A549 (cell line): ENCODE data around the gene CEP44.

Source experiments
- JUNB ChIP-seq: fragments of >200 bp; sonication (Bioruptor Twin); formaldehyde crosslinking; IDR thresholded peaks from 2 replicates; pipeline ENCODE4 v1.6.1; 2016
- TF ChIP-seq, protein P1 (sequence below): fragments of 450-650 bp; IDR thresholded peaks from 2 replicates; pipeline ENCODE4 v1.6.1; 2014; ENCODE audit warnings: antibody characterized with exemption
- TF ChIP-seq, protein P2 (sequence below): fragments of >200 bp; sonication (Bioruptor Twin); formaldehyde crosslinking; IDR thresholded peaks from 3 replicates; pipeline ENCODE4 v1.5.1; 2016

DNA sequence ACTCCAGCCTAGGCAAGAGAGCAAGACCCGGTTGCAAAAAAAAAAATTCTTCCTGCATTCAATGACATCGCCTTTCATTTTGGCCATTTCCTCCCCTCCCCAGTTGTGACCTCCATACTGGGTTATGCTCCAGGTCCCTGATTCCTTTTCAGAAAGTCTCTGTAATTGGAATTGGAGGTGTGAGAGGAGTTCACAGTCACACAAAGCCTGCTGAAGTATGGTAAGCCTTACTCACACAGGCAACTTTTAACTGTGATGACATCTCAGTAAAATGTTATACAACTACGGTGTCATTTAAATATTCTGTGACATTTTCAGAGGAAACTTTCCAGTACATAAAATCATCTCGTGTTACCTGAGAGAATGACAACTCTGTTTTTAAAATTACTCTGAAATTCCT is 73.6 kb downstream of the CEP44 start:
- TF ChIP-seq, protein P1, sequence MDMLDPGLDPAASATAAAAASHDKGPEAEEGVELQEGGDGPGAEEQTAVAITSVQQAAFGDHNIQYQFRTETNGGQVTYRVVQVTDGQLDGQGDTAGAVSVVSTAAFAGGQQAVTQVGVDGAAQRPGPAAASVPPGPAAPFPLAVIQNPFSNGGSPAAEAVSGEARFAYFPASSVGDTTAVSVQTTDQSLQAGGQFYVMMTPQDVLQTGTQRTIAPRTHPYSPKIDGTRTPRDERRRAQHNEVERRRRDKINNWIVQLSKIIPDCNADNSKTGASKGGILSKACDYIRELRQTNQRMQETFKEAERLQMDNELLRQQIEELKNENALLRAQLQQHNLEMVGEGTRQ: no peak
- TF ChIP-seq JUNB: no peak
- TF ChIP-seq, protein P2, sequence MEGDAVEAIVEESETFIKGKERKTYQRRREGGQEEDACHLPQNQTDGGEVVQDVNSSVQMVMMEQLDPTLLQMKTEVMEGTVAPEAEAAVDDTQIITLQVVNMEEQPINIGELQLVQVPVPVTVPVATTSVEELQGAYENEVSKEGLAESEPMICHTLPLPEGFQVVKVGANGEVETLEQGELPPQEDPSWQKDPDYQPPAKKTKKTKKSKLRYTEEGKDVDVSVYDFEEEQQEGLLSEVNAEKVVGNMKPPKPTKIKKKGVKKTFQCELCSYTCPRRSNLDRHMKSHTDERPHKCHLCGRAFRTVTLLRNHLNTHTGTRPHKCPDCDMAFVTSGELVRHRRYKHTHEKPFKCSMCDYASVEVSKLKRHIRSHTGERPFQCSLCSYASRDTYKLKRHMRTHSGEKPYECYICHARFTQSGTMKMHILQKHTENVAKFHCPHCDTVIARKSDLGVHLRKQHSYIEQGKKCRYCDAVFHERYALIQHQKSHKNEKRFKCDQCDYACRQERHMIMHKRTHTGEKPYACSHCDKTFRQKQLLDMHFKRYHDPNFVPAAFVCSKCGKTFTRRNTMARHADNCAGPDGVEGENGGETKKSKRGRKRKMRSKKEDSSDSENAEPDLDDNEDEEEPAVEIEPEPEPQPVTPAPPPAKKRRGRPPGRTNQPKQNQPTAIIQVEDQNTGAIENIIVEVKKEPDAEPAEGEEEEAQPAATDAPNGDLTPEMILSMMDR: no peak
